ENCODE results near the gene RINL. TPM values are rescaled to one million over a fixed set of nuclear protein-coding genes. Genes with fewer than 3 reads are reported as not detected.

Gene RINL
- total and polyA plus RNA-seq, 3 donors from 2014 or later, result 2.6 to 5.2 (median 3.0) TPM

DNA sequence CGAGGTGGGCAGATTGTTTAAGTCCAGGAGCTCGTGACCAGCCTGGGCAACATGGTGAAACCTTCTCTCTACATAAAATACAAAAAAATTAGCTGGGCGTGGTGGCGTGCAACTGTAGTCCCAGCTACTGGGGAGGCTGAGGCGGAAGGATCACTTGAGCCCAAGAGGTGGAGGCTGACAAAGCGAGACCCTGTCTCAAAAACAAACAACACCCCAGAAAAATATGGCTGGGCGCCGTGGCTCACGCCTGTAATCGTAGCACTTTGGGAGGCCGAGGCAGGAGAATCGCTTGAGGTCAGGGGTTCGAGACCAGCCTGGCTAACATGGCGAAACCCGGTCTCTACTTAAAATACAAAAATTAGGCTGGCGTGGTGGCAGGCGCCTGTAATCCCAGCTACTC, 24.9 kb downstream of the RINL start:
- intact Hi-C loops (cut with DNase I; ENCODE audit: low total_unique reads), result no loop called here
- DNase-seq, result no peak
- Histone ChIP-seq H3K4me1 (peaks cover 18% of the 10 kb centered on the region), H3K36me3 (ENCODE audit: low read depth, missing control alignments) (no peaks in the 10 kb centered on the region), H3K4me3 (peak overlapping the region in 1 of 2 donors; percentile 88), H3K27ac (peak overlapping the region; percentile 99 to 100), H3K9me3 (no peaks in the 10 kb centered on the region), H3K27me3 (no peaks in the 10 kb centered on the region)
- TF ChIP-seq CTCF (IDR thresholded peaks at IDR 0.05), result no peak
- TF ChIP-seq POLR2A (IDR thresholded peaks at IDR 0.05), result no peak
- 65 to 79% methylated on average over 17 of the region's 17 CpGs for WGBS, 2 donors

DNA sequence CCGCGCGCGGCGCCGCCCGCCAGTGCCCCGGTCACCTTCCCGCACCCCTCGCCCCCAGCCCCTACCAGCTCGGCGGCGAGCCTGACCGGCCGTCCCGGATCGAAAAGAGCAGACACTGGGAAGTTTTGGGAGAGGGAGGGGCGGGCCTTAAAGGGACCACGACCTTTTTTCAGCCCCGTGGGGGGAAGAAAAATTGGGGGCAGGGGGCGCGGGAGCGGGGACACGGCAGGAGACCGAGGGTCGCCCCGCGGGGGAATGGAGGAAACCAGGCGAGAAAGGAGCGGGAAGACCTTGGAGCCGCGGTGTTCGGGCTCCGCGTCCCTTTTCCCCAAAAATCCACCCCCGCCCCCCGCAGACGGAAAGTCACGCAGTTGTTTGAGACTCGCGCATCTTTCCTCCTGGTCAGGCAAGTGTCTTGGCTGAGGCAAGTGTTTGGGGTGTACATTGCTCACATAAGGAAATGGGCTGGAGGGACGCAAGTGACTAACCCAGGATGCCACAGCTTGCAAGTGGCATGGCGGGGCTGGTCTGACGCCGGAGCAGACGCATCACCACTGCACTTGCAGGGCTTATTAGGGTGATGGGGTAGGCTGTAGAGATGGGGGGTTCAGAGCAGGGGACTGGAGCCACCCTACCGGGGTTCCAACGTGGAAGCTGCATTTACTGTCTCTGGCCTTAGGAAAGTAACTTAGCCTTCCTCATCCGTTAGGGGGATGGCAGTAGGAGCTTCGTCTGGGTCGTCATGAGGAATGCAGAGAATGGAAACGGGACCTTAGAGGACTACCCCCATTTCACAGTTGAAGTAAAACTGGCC, 25.6 kb downstream of the RINL start:
- H3K4me3 ChIP-seq, result peak overlapping the region; percentile 88
- peaks cover 26% of the 10 kb centered on the region for H3K4me1 ChIP-seq
- H3K27ac ChIP-seq, result peak overlapping the region; percentile 99 to 100
- intact Hi-C loops (cut with DNase I; ENCODE audit: low total_unique reads), result no loop called here
- no peaks in the 10 kb centered on the region for H3K9me3 ChIP-seq
- no peaks in the 10 kb centered on the region for H3K36me3 ChIP-seq (ENCODE audit: low read depth, missing control alignments)
- 1% methylated on average over 29 to 51 of the region's 52 CpGs for WGBS, 2 donors
- DNase-seq, result peak; percentile 66
- TF ChIP-seq POLR2A (IDR thresholded peaks at IDR 0.05) (no peak), CTCF (IDR thresholded peaks at IDR 0.05) (no peak)
- H3K27me3 ChIP-seq, result no peaks in the 10 kb centered on the region

GRCh38 chr19:38851622-38852230, 26.3 kb downstream of the RINL start:
- H3K27me3 ChIP-seq, result no peaks in the 10 kb centered on the region
- peak overlapping the region; percentile 88 for H3K4me3 ChIP-seq
- H3K27ac ChIP-seq, result peak overlapping the region; percentile 99 to 100
- no peaks in the 10 kb centered on the region for H3K9me3 ChIP-seq
- DNase-seq, result peak; percentile 95
- no peaks in the 10 kb centered on the region for H3K36me3 ChIP-seq (ENCODE audit: low read depth, missing control alignments)
- intact Hi-C loops (cut with DNase I; ENCODE audit: low total_unique reads), result no loop called here
- peaks cover 32% of the 10 kb centered on the region for H3K4me1 ChIP-seq
- WGBS, 2 donors, result 1% methylated on average over 26 to 35 of the region's 67 CpGs
- no peak for TF ChIP-seq CTCF (IDR thresholded peaks at IDR 0.05)
- peak; percentile 79 for TF ChIP-seq POLR2A (IDR thresholded peaks at IDR 0.05)

DNA sequence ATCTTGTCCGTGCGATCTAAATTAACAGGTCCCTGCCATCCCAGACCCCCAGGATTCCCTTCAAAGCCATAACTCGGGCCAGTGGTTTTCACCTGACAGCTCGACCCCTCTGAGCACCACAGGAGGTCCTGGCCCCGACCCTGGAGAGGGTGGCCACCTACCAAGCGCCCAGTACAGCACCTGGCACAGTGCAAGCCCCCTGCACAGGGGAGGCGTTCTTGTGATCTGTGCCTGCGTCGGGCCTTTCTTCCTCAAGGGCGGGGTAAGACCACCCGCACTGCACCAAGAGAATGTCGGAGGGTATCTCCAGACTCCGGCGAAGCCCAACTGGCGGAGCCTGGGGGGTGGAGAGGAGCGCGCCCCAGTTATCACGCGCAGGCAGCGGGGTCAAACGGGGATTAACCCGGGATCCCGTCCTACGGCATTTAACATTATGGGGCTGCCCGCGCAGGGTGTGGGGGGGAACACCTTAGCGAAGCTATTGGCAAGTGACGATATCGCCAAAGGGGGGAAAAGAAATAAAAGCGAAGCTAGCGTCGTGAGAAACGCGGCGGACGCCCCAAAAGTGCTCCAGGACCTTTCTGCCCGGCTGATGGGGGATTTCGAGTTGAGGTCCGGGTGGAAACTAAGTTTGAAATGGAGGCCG, 27.0 kb downstream of the RINL start:
- Histone ChIP-seq H3K9me3 (no peaks in the 10 kb centered on the region), H3K4me3 (peak overlapping the region; percentile 88), H3K36me3 (ENCODE audit: low read depth, missing control alignments) (no peaks in the 10 kb centered on the region), H3K27ac (peak overlapping the region; percentile 92 to 100), H3K27me3 (no peaks in the 10 kb centered on the region), H3K4me1 (peaks cover 32% of the 10 kb centered on the region)
- WGBS, 2 donors, result 1% methylated on average over 35 to 40 of the region's 40 CpGs
- peak; percentile 34 for DNase-seq
- intact Hi-C loops (cut with DNase I; ENCODE audit: low total_unique reads), result no loop called here
- no peak for TF ChIP-seq POLR2A (IDR thresholded peaks at IDR 0.05)
- TF ChIP-seq CTCF (IDR thresholded peaks at IDR 0.05), result no peak

All from testis (tissue), 3 donors.